H9 (cell line): ENCODE measurements around the gene FAM222B. TPM values are rescaled to one million over a fixed set of nuclear protein-coding genes. Genes with fewer than 3 reads are reported as not detected.

Experiments used
- DNase-seq: peaks from one replicate; pipeline ENCODE4 v3.0.0-alpha.2; 2017
- H2AFZ ChIP-seq: one replicate; pipeline ENCODE4 v1.6.1; 2013; ENCODE audit warnings: mild to moderate bottlenecking, low read length, control low read depth, moderate library complexity
- H2AK5ac ChIP-seq: 2 replicates; pipeline ENCODE4 v1.6.1; 2013; ENCODE audit warnings: low read length, control low read depth, mixed read lengths; ENCODE audit not compliant: insufficient read length
- H2BK120ac ChIP-seq: one replicate; pipeline ENCODE4 v1.6.1; 2013; ENCODE audit warnings: low read depth, mild to moderate bottlenecking, low read length, control low read depth, inconsistent platforms; ENCODE audit not compliant: poor library complexity, severe bottlenecking
- H2BK12ac ChIP-seq: 2 replicates; pipeline ENCODE4 v1.6.1; 2013; ENCODE audit warnings: low read length, control low read depth, mixed read lengths, low read depth; ENCODE audit not compliant: insufficient read length
- H2BK15ac ChIP-seq: 2 replicates; pipeline ENCODE4 v1.6.1; 2013; ENCODE audit warnings: low read depth, low read length, control low read depth
- H2BK20ac ChIP-seq: one replicate; pipeline ENCODE4 v1.6.1; 2013; ENCODE audit warnings: low read depth, mild to moderate bottlenecking, low read length, control low read depth, inconsistent platforms; ENCODE audit not compliant: poor library complexity, severe bottlenecking
- H2BK5ac ChIP-seq: 2 replicates; pipeline ENCODE4 v1.6.1; 2013; ENCODE audit warnings: low read length, control low read depth, mixed read lengths; ENCODE audit not compliant: insufficient read length
- H3K14ac ChIP-seq: 2 replicates; pipeline ENCODE4 v1.6.1; 2013; ENCODE audit warnings: low read length, control low read depth; ENCODE audit not compliant: insufficient read depth
- H3K18ac ChIP-seq: 2 replicates; pipeline ENCODE4 v1.6.1; 2013; ENCODE audit warnings: low read depth, mild to moderate bottlenecking, mixed read lengths, low read length, control low read depth; ENCODE audit not compliant: insufficient read length
- H3K23ac ChIP-seq: 2 replicates; pipeline ENCODE4 v1.6.1; 2013; ENCODE audit warnings: low read length, control low read depth, mixed read lengths, low read depth; ENCODE audit not compliant: insufficient read length
- H3K23me2 ChIP-seq: 2 replicates; pipeline ENCODE4 v1.6.1; 2013; ENCODE audit warnings: low read depth, mild to moderate bottlenecking, mixed read lengths, low read length, control low read depth; ENCODE audit not compliant: insufficient read length, poor library complexity, severe bottlenecking
- H3K27ac ChIP-seq: 2 replicates; pipeline ENCODE4 v1.5.1; 2013; ENCODE audit warnings: low read length, control low read depth, mixed read lengths, low read depth; ENCODE audit not compliant: insufficient read length
- H3K27me3 ChIP-seq: 2 replicates; pipeline ENCODE4 v1.6.1; 2013; ENCODE audit warnings: low read length, control low read depth, inconsistent platforms; ENCODE audit not compliant: insufficient read depth
- H3K4ac ChIP-seq: 2 replicates; pipeline ENCODE4 v1.6.1; 2013; ENCODE audit warnings: low read depth, mild to moderate bottlenecking, control low read depth, inconsistent platforms, low read length, moderate library complexity
- H3K4me1 ChIP-seq: 2 replicates; pipeline ENCODE4 v1.6.1; 2013; ENCODE audit warnings: low read length, control low read depth, inconsistent platforms; ENCODE audit not compliant: insufficient read depth
- H3K4me2 ChIP-seq: 2 replicates; pipeline ENCODE4 v1.6.1; 2013; ENCODE audit warnings: low read length, control low read depth, mixed read lengths; ENCODE audit not compliant: insufficient read length, insufficient read depth
- H3K56ac ChIP-seq: 2 replicates; pipeline ENCODE4 v1.6.1; 2013; ENCODE audit warnings: low read depth, mild to moderate bottlenecking, mixed read lengths, low read length, control low read depth; ENCODE audit not compliant: insufficient read length
- H3K79me1 ChIP-seq: 2 replicates; pipeline ENCODE4 v1.6.1; 2013; ENCODE audit warnings: low read depth, mild to moderate bottlenecking, moderate library complexity, low read length, control low read depth, inconsistent platforms; ENCODE audit not compliant: insufficient read depth, poor library complexity, severe bottlenecking
- H3K79me2 ChIP-seq: 2 replicates; pipeline ENCODE4 v1.6.1; 2013; ENCODE audit warnings: low read length, control low read depth, inconsistent platforms; ENCODE audit not compliant: insufficient read depth
- H3K9ac ChIP-seq: 2 replicates; pipeline ENCODE4 v1.6.1; 2013; ENCODE audit warnings: low read length, control low read depth, mixed read lengths; ENCODE audit not compliant: insufficient read length; ENCODE audit errors: extremely low read depth
- H3K9me3 ChIP-seq: one replicate; pipeline ENCODE4 v1.6.1; 2013; ENCODE audit warnings: low read depth, low read length, inconsistent platforms; ENCODE audit not compliant: control insufficient read depth
- H3T11ph ChIP-seq: one replicate; pipeline ENCODE4 v1.6.1; 2013; ENCODE audit warnings: mild to moderate bottlenecking, low read length, control low read depth, inconsistent platforms
- H4K20me1 ChIP-seq: one replicate; pipeline ENCODE4 v1.6.1; 2013; ENCODE audit not compliant: control insufficient read depth, insufficient read length, insufficient read depth
- H4K5ac ChIP-seq: 2 replicates; pipeline ENCODE4 v1.6.1; 2013; ENCODE audit warnings: low read depth, mild to moderate bottlenecking, mixed read lengths, low read length, control low read depth; ENCODE audit not compliant: insufficient read length
- H4K8ac ChIP-seq: replicated peaks from 2 replicates; pipeline ENCODE4 v1.6.1; 2013; ENCODE audit warnings: low read length, control low read depth, mixed read lengths, low read depth; ENCODE audit not compliant: insufficient read length
- H4K91ac ChIP-seq: 2 replicates; pipeline ENCODE4 v1.6.1; 2013; ENCODE audit warnings: low read depth, mild to moderate bottlenecking, moderate library complexity, mixed read lengths, low read length, control low read depth; ENCODE audit not compliant: insufficient read length
- H3K27ac Mint-ChIP-seq, 3 experiments: 2 replicates in 2 of 3; 3 replicates in 1 of 3; pipeline ENCODE4 v1.8.0; 2020 to 2021; ENCODE audit warnings: mixed read lengths in 3 of 3, mild to moderate bottlenecking in 1 of 3, moderate library complexity in 1 of 3
- H3K27me3 Mint-ChIP-seq: 2 replicates; pipeline ENCODE4 v1.8.0; 2021; ENCODE audit warnings: low read depth, mild to moderate bottlenecking, moderate library complexity, mixed read lengths
- H3K36me3 Mint-ChIP-seq, 3 experiments: 2 replicates in 2 of 3; 3 replicates in 1 of 3; pipeline ENCODE4 v1.8.0; 2020 to 2021; ENCODE audit warnings: low read depth in 3 of 3, mixed read lengths in 3 of 3; ENCODE audit not compliant: insufficient read depth in 1 of 3
- H3K4me1 Mint-ChIP-seq, 2 experiments: 2 replicates each; pipeline ENCODE4 v1.8.0; 2020; ENCODE audit warnings: mixed read lengths in 2 of 2
- H3K4me3 Mint-ChIP-seq, 2 experiments: 2 replicates in 1 of 2; 3 replicates in 1 of 2; pipeline ENCODE4 v1.8.0; 2020 to 2021; ENCODE audit warnings: mild to moderate bottlenecking in 2 of 2, mixed read lengths in 2 of 2, moderate library complexity in 1 of 2
- H3K9me3 Mint-ChIP-seq, 2 experiments: 2 replicates in 1 of 2; 3 replicates in 1 of 2; pipeline ENCODE4 v1.8.0; 2020; ENCODE audit warnings: mild to moderate bottlenecking in 2 of 2, mixed read lengths in 2 of 2, moderate library complexity in 1 of 2
- WGBS: extraction: QIAGEN DNeasy Blood & Tissue Kit; methylation state at CpG from one replicate; pipeline ENCODE4 v1.1.7; 2013; ENCODE audit warnings: missing lambda C conversion rate, low lambda C conversion rate, mixed read lengths; ENCODE audit not compliant: insufficient read length; ENCODE audit errors: extremely low coverage; 5-methylcytosine and 5-hydroxymethylcytosine counted together
- total RNA-seq: library from RNA; stranded (reverse); gene quantifications from 2 replicates; pipeline ENCODE4 v1.2.1, GENCODE V29; 2021
- TF ChIP-seq, protein P1 (sequence below): fragments of 200-600 bp; sonication (generic); conservative IDR thresholded peaks from 3 replicates; pipeline ENCODE4 v1.8.0; 2021; ENCODE audit warnings: antibody characterized with exemption, mild to moderate bottlenecking

Gene FAM222B
- total RNA-seq, 1 experiment from 2014 or later = 76.1 TPM

DNA sequence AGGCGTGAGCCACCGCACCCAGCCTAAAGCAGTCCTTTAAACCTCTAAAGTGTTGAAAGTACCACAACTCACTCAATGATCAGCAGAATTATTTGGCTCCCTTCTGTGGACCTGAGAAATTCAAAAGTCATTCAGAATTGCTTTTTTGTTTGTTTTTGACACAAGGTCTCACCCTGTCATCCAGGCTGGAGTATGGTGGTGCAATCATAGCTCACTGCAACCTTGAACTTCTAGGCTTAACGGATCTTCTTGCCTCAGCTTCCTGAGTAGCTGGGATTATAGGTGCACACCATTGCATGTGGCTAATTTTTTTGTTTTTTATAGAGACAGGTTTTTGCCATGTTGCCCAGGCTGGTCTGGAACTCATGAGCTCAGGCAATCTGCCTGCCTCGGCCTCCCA lies 54.5 kb downstream of the FAM222B start:
- H3K4me1 ChIP-seq = no peaks in the 10 kb centered on the region
- no peak overlapping the region for H3K14ac ChIP-seq
- H2BK5ac ChIP-seq = no peak overlapping the region
- H2BK15ac ChIP-seq = no peak overlapping the region
- no peak overlapping the region for H2AK5ac ChIP-seq
- TF ChIP-seq, protein P1, sequence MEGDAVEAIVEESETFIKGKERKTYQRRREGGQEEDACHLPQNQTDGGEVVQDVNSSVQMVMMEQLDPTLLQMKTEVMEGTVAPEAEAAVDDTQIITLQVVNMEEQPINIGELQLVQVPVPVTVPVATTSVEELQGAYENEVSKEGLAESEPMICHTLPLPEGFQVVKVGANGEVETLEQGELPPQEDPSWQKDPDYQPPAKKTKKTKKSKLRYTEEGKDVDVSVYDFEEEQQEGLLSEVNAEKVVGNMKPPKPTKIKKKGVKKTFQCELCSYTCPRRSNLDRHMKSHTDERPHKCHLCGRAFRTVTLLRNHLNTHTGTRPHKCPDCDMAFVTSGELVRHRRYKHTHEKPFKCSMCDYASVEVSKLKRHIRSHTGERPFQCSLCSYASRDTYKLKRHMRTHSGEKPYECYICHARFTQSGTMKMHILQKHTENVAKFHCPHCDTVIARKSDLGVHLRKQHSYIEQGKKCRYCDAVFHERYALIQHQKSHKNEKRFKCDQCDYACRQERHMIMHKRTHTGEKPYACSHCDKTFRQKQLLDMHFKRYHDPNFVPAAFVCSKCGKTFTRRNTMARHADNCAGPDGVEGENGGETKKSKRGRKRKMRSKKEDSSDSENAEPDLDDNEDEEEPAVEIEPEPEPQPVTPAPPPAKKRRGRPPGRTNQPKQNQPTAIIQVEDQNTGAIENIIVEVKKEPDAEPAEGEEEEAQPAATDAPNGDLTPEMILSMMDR = no peak
- H3K23ac ChIP-seq = no peak overlapping the region
- no peak overlapping the region for H3K9ac ChIP-seq
- no CpG with 5 or more reads among the region's 4 CpGs for WGBS
- no peak overlapping the region for H3K4me2 ChIP-seq
- H3K79me1 ChIP-seq = peaks cover 16% of the 10 kb centered on the region
- H2AFZ ChIP-seq = no peak overlapping the region
- no peaks in the 10 kb centered on the region for H3K9me3 ChIP-seq
- H3K4me1 Mint-ChIP-seq = 0 out of 4 replicates have a peak, but pooled peaks cover 0 to 1% of the 10 kb centered on the region in 2 experiments
- no peak overlapping the region for H4K91ac ChIP-seq
- no peaks in the 10 kb centered on the region for H3K27me3 ChIP-seq
- H4K8ac ChIP-seq = no peak overlapping the region
- H3K79me2 ChIP-seq = peaks cover 13% of the 10 kb centered on the region; the same call in 1 of the 2 replicates
- H3K9me3 Mint-ChIP-seq = no peaks in the 10 kb centered on the region; a peak in 1 of 5 replicates
- DNase-seq = no peak
- no peaks in the 10 kb centered on the region for H4K20me1 ChIP-seq
- H3K27ac ChIP-seq = no peak overlapping the region
- H2BK12ac ChIP-seq = no peak overlapping the region
- H3K18ac ChIP-seq = no peak overlapping the region
- H3K56ac ChIP-seq = no peak overlapping the region
- no peak overlapping the region for H2BK20ac ChIP-seq
- H3K27ac Mint-ChIP-seq = peak overlapping the region in 1 of 3 experiments; percentile 70; a peak in 1 of 7 replicates
- no peaks in the 10 kb centered on the region for H3K27me3 Mint-ChIP-seq
- no peaks in the 10 kb centered on the region for H3K23me2 ChIP-seq
- H2BK120ac ChIP-seq = no peak overlapping the region
- no peak overlapping the region for H3T11ph ChIP-seq
- no peak overlapping the region for H4K5ac ChIP-seq
- no peak overlapping the region for H3K4me3 Mint-ChIP-seq
- peaks cover 2 to 28% (median 6%) of the 10 kb centered on the region in 3 experiments; a peak in 5 of 7 replicates for H3K36me3 Mint-ChIP-seq
- no peak overlapping the region for H3K4ac ChIP-seq
